ENCODE results near the gene FARS2.

GRCh38 chr6:5492356-5492755 is 231.0 kb downstream of the FARS2 start:
- TF ChIP-seq PRDM1 (tag by site-specific recombination; IDR thresholded peaks at IDR 0.05), result no peak
- no peak for TF ChIP-seq RBAK (tag by site-specific recombination; IDR thresholded peaks at IDR 0.05)
- TF ChIP-seq ZBTB7A (tag by site-specific recombination; IDR thresholded peaks at IDR 0.05; ENCODE audit: low read depth), result no peak
- TF ChIP-seq ZNF792 (tag by site-specific recombination; IDR thresholded peaks at IDR 0.05), result no peak
- TF ChIP-seq CTCF (tag by site-specific recombination; IDR thresholded peaks at IDR 0.05), result no peak
- no peak for TF ChIP-seq SALL2 (tag by site-specific recombination; IDR thresholded peaks at IDR 0.05; ENCODE audit: borderline replicate concordance)
- no peak for TF ChIP-seq MZF1 (tag by site-specific recombination; IDR thresholded peaks at IDR 0.05; ENCODE audit: borderline replicate concordance)
- no peak for TF ChIP-seq BCL11A (tag by site-specific recombination; IDR thresholded peaks at IDR 0.05; ENCODE audit: low read depth)
- TF ChIP-seq ZNF248 (tag by site-specific recombination; IDR thresholded peaks at IDR 0.05), result no peak
- TF ChIP-seq ZNF529 (tag by site-specific recombination; IDR thresholded peaks at IDR 0.05; ENCODE audit: insufficient replicate concordance), result no peak
